RWPE1 (cell line): ENCODE results near the gene SMTN.

Experiments
- CTCF ChIA-PET: fragments of 350-600 bp; sonication (Branson Sonifier 250); formaldehyde crosslinking; extraction: SDS; loops from one replicate; lab custom pipeline; 2021; lab: Yijun Ruan, JAX
- POLR2A ChIA-PET: fragments of 400-600 bp; formaldehyde crosslinking; extraction: SDS; loops from one replicate; lab custom pipeline; 2020; ENCODE audit warnings: antibody characterized with exemption; ENCODE audit not compliant: low non-redundant PET; lab: Yijun Ruan, JAX
- DNase-seq: peaks from one replicate; pipeline ENCODE4 v3.0.0; 2012; ENCODE audit warnings: low spot score
- H3K27ac ChIP-seq: fragments of 450-650 bp; 2 replicates; pipeline ENCODE4 v1.5.1; 2017
- TF ChIP-seq, protein P1 (sequence below): fragments of 450-650 bp; conservative IDR thresholded peaks from 2 replicates; pipeline ENCODE4 v1.5.1; 2017; ENCODE audit warnings: low read depth, mild to moderate bottlenecking

SMTN gene

DNA sequence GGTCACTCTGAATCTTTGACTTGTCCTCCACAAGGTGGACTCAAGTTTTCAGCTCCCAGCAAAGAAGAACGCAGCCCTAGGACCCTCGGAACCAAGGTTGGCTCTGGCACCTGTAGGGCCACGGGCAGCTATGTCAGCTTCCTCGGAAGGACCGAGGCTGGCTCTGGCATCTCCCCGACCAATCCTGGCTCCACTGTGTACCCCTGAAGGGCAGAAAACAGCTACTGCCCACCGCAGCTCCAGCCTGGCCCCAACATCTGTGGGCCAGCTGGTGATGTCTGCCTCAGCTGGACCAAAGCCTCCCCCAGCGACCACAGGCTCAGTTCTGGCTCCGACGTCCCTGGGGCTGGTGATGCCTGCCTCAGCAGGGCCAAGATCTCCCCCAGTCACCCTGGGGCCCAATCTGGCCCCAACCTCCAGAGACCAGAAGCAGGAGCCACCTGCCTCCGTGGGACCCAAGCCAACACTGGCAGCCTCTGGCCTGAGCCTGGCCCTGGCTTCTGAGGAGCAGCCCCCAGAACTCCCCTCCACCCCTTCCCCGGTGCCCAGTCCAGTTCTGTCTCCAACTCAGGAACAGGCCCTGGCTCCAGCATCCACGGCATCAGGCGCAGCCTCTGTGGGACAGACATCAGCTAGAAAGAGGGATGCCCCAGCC lies 43.8 kb downstream of the SMTN start:
- H3K27ac ChIP-seq: no peak overlapping the region
- POLR2A ChIA-PET: no interaction called here
- TF ChIP-seq, protein P1, sequence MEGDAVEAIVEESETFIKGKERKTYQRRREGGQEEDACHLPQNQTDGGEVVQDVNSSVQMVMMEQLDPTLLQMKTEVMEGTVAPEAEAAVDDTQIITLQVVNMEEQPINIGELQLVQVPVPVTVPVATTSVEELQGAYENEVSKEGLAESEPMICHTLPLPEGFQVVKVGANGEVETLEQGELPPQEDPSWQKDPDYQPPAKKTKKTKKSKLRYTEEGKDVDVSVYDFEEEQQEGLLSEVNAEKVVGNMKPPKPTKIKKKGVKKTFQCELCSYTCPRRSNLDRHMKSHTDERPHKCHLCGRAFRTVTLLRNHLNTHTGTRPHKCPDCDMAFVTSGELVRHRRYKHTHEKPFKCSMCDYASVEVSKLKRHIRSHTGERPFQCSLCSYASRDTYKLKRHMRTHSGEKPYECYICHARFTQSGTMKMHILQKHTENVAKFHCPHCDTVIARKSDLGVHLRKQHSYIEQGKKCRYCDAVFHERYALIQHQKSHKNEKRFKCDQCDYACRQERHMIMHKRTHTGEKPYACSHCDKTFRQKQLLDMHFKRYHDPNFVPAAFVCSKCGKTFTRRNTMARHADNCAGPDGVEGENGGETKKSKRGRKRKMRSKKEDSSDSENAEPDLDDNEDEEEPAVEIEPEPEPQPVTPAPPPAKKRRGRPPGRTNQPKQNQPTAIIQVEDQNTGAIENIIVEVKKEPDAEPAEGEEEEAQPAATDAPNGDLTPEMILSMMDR: no peak
- CTCF ChIA-PET: no interaction called here
- DNase-seq: no peak

DNA sequence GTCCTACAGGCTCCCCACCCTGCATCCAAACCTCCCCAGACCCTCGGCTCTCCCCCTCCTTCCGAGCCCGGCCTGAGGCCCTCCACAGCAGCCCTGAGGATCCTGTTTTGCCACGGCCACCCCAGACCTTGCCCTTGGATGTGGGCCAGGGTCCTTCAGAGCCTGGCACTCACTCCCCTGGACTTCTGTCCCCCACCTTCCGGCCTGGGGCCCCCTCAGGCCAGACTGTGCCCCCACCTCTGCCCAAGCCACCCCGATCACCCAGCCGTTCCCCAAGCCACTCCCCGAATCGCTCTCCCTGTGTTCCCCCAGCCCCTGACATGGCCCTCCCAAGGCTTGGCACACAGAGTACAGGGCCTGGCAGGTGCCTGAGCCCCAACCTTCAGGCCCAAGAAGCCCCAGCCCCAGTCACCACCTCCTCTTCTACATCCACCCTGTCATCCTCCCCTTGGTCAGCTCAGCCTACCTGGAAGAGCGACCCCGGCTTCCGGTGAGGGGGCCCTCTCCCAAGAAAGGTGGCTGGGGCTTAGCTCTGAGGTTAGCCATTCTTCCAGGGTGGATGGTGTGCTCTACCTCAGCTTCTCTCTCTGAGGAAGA lies 44.5 kb downstream of the SMTN start:
- POLR2A ChIA-PET: no interaction called here
- no peak overlapping the region for H3K27ac ChIP-seq
- TF ChIP-seq, protein P1: no peak
- CTCF ChIA-PET: no interaction called here
- no peak for DNase-seq

DNA sequence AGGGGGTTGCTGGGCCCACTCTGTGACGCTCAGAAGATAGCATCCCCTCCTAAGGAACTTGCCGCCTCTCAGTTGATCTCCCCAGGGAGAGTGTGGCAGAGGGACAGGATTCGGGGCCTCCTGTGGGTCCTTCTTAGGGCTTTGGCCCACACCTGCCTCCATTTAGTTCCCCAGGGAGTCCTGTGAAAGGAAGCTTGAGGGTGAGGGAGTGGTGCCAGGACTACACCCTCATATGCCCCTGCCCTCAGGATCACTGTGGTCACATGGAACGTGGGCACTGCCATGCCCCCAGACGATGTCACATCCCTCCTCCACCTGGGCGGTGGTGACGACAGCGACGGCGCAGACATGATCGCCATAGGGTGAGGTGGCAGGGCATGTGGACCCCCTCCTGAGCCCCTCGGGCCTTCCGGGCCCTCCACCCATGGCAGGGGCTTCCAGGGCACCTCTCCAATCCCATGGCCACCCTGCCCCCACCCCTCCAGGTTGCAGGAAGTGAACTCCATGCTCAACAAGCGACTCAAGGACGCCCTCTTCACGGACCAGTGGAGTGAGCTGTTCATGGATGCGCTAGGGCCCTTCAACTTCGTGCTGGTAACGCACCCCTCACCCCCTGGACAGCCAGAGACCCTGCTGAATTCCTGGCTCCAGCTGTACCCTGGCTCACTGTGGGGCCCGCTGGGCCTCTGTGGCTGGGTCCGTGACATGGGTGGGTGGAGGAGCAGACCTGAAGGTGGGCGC lies 45.2 kb downstream of the SMTN start:
- H3K27ac ChIP-seq: no peak overlapping the region
- CTCF ChIA-PET: no interaction called here
- TF ChIP-seq, protein P1: no peak
- DNase-seq: no peak
- POLR2A ChIA-PET: no interaction called here

DNA sequence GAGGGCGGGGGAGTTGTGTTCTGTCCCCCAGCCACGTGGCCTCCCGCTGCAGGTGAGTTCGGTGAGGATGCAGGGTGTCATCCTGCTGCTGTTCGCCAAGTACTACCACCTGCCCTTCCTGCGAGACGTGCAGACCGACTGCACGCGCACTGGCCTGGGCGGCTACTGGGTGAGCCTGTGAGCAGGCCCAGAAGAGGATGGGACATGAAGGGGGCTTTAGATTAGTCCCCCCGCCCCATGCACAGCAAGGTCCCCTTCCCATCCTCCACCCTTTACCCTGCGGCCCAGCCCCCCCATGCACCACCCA lies 45.7 kb downstream of the SMTN start:
- ChIA-PET CTCF (interaction anchor here (0.5 kb wide), 1 partner anchor 19 kb away, joined by 4 read pairs; no protein-coding TSS in a partner anchor), POLR2A (no interaction called here)
- no peak overlapping the region for H3K27ac ChIP-seq
- no peak for DNase-seq
- TF ChIP-seq, protein P1: no peak

DNA sequence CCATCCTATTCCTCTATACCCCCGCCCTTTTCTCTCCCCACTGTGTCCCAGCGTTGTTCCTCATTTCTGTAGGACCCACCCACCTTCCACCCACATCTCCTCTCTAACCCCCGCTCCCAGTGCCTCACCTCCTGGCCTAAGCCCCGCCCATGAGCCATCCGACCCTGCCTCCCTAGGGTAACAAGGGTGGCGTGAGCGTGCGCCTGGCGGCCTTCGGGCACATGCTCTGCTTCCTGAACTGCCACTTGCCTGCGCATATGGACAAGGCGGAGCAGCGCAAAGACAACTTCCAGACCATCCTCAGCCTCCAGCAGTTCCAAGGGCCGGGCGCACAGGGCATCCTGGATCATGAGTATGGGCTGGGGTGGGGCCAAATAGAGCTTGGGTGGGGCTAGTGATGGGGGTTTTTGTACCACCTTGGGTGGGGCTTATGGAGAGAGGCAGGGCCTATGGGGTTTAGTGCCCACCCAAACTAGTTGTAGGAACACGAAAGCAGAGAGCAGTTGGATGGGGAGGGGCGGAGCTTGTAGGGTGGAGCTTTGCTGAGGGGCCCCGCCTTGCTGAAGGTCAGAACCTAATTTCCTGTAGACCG lies 46.2 kb downstream of the SMTN start:
- TF ChIP-seq, protein P1: no peak
- POLR2A ChIA-PET: no interaction called here
- no peak for DNase-seq
- no peak overlapping the region for H3K27ac ChIP-seq
- CTCF ChIA-PET: interaction anchor here (0.5 kb wide), 1 partner anchor 19 kb away, joined by 4 read pairs; no protein-coding TSS in a partner anchor

DNA sequence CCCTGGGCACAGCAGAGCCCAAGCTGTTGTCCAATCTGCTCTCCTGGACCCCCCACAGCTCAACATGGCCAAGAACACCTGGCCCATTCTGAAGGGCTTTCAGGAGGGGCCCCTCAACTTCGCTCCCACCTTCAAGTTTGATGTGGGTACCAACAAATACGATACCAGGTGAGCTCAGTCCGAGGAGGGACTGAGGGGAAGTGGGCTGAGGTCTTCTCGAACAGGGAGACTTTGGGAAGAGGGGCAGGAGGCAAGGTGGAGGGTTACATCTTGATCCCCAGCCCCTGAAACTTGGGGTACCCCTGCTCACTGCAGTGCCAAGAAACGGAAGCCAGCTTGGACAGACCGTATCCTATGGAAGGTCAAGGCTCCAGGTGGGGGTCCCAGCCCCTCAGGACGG lies 47.0 kb downstream of the SMTN start:
- ChIA-PET POLR2A (no interaction called here), CTCF (no interaction called here)
- H3K27ac ChIP-seq: no peak overlapping the region
- TF ChIP-seq, protein P1: no peak
- no peak for DNase-seq
